Heart left ventricle (tissue), 16 donors: ENCODE data around the gene RAB6B. TPM values are rescaled to one million over a fixed set of nuclear protein-coding genes. Genes with fewer than 3 reads are reported as not detected.

Source experiments
- ATAC-seq, 4 donors: fragments of 200-7000 bp; cut with Tn5 transposase; one replicate each; pipeline ENCODE4 v1.9.1; 2020 to 2022; ENCODE audit warnings: moderate library complexity in 4 of 4, mild to moderate bottlenecking in 3 of 4, moderate number of reproducible peaks in 1 of 4
- DNase-seq, 5 donors: peaks; one replicate each; pipeline ENCODE4 v3.0.0-alpha.2; 2020
- H3K27ac ChIP-seq, 12 donors: fragments of 200-600 bp; sonication (generic) in 4 of 12; one replicate each; pipeline versions ENCODE4 v1.5.0 to v1.8.0; 2016 to 2022; ENCODE audit warnings: mild to moderate bottlenecking in 2 of 12
- H3K27me3 ChIP-seq, 9 donors: fragments of 200-600 bp; sonication (generic) in 2 of 9; one replicate each; pipeline versions ENCODE4 v1.5.1 to v1.8.0; 2016 to 2022; ENCODE audit warnings: mild to moderate bottlenecking in 3 of 9
- H3K36me3 ChIP-seq, 9 donors: fragments of 200-600 bp; sonication (generic) in 2 of 9; one replicate each; pipeline versions ENCODE4 v1.5.0 to v1.8.0; 2018 to 2022; ENCODE audit warnings: mild to moderate bottlenecking in 2 of 9
- H3K4me1 ChIP-seq, 12 donors: fragments of 200-600 bp; sonication (generic) in 4 of 12; one replicate each; pipeline versions ENCODE4 v1.5.0 to v1.8.0; 2016 to 2022; ENCODE audit warnings: mild to moderate bottlenecking in 3 of 12
- H3K4me3 ChIP-seq, 12 donors: fragments of 200-600 bp; sonication (generic) in 4 of 12; one replicate each; pipeline versions ENCODE4 v1.5.0 to v1.8.0; 2017 to 2022; ENCODE audit warnings: mild to moderate bottlenecking in 9 of 12, moderate library complexity in 4 of 12
- H3K9me3 ChIP-seq, 12 donors: fragments of 200-600 bp; sonication (generic) in 4 of 12; one replicate each; pipeline versions ENCODE4 v1.5.0 to v1.8.0; 2016 to 2022; ENCODE audit warnings: mild to moderate bottlenecking in 1 of 12
- POLR2A ChIP-seq, 2 donors: fragments of 450-650 bp; IDR thresholded peaks; one replicate each; pipeline ENCODE4 v1.6.1; 2017; ENCODE audit warnings: antibody characterized with exemption in 2 of 2, mild to moderate bottlenecking in 2 of 2, moderate library complexity in 2 of 2
- WGBS, 4 donors: extraction: QIAGEN DNeasy Blood & Tissue Kit in 2 of 4; methylation state at CpG; one replicate each; pipeline versions ENCODE4 v1.1.5 to v1.1.7; 2013 to 2018; 5-methylcytosine and 5-hydroxymethylcytosine counted together
- intact Hi-C, 10 donors: fragments of 100-400 bp; cut with DNase I; formaldehyde crosslinking; loops; one replicate each; pipeline versions ENCODE4 v1.11.1 to v1.14.2; 2022
- polyA plus RNA-seq, 2 donors: library from polyadenylated mRNA; stranded (reverse); fragments of 200-250 nt; gene quantifications; one replicate each; pipeline ENCODE4 v1.2.3, GENCODE V29; 2013
- total RNA-seq, 9 donors: library from RNA; depleted of rRNA in 2 of 9; stranded (reverse); fragments of >200 nt in 2 of 9; fragmentation: NEBNext Ultra II Directional in 3 of 9; extraction: Animal tissue kit (Norgen Biotek cat#: 25700) in 3 of 9; gene quantifications; one replicate each; pipeline versions ENCODE4 v1.1.0 to v1.2.4, GENCODE V29; 2016 to 2023
- TF ChIP-seq, protein P1 (sequence below), 12 donors: fragments of 200-600 bp; sonication (generic) in 4 of 12; IDR thresholded peaks; one replicate each; pipeline versions ENCODE4 v1.5.0 to v1.8.0; 2018 to 2022; ENCODE audit warnings: antibody characterized with exemption in 12 of 12, mild to moderate bottlenecking in 5 of 12
- donor health status: ischemic (EF 13 %, LVEDD 7.1; RV severe dilation, severe dysfunction).
- donor health status: healthy with polysubstance abuse.
- donor health status: DM: no; HTN: yes; CAD: no.
- donor health status: DM: no; HTN: no; CAD: no.
- donor health status: ischemic (EF 25% LVEDD 6.9; RV normal size, moderate dysfunction).
- donor health status: ischemic (EF 25% LVEDD 5.7; RV mildly dilated, moderate dysfunction).
- donor health status: healthy.
- donor health status: DM: yes; HTN: yes; CAD: no.
- donor health status: ischemic (EF 35%, LVEDD 5.7; RV mildly dilated, moderate dysfunction).
- donor health status: nonischemic (EF 11% LVEDD 7.7; RV severe dilation, severe dysfunction).
- donor health status: DM: yes; HTN: yes; CAD: no.
- donor health status: PGD.
- donor health status: ischemic (EF 29% LVEDD 5.4; RV normal size, mild dysfunction).
- donor health status: nonischemic (EF 23%, LVEDD 6.1; RV moderate dilation, normal function).

The RAB6B gene
- total and polyA plus RNA-seq, 11 donors: 12.4 to 57.2 (median 43.1) TPM

- peak overlapping the region; percentile 30 to 74 (median 56) for H3K4me3 ChIP-seq
- H3K36me3 ChIP-seq: no peaks in the 10 kb centered on the region
- TF ChIP-seq POLR2A (IDR thresholded peaks at IDR 0.05): no peak
- TF ChIP-seq, protein P1, sequence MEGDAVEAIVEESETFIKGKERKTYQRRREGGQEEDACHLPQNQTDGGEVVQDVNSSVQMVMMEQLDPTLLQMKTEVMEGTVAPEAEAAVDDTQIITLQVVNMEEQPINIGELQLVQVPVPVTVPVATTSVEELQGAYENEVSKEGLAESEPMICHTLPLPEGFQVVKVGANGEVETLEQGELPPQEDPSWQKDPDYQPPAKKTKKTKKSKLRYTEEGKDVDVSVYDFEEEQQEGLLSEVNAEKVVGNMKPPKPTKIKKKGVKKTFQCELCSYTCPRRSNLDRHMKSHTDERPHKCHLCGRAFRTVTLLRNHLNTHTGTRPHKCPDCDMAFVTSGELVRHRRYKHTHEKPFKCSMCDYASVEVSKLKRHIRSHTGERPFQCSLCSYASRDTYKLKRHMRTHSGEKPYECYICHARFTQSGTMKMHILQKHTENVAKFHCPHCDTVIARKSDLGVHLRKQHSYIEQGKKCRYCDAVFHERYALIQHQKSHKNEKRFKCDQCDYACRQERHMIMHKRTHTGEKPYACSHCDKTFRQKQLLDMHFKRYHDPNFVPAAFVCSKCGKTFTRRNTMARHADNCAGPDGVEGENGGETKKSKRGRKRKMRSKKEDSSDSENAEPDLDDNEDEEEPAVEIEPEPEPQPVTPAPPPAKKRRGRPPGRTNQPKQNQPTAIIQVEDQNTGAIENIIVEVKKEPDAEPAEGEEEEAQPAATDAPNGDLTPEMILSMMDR (IDR thresholded peaks at IDR 0.05): peak; percentile 48 to 98 (median 80)
- no peak overlapping the region for H3K27ac ChIP-seq
- H3K9me3 ChIP-seq: no peaks in the 10 kb centered on the region
- DNase-seq (peak; percentile 54 to 83 (median 64)), ATAC-seq (peak in 3 of 4 donors; percentile 69 to 89 (median 78))
- intact Hi-C loops: loop anchor here (1.0 to 10.0 kb wide), 10 partner anchors 108 to 1203 kb away; partner anchors contain the start of genes TOPBP1 (in 4 of the 10) and NPHP3 (in 1 of the 10)
- H3K27me3 ChIP-seq: peaks cover 0 to 3% (median 0%) of the 10 kb centered on the region in 9 donors
- peaks cover 0 to 18% (median 8%) of the 10 kb centered on the region in 12 donors for H3K4me1 ChIP-seq
- WGBS, 4 donors: 2 to 7% (median 3%) methylated on average over 17 to 51 of the region's 51 CpGs
Measured at GRCh38 chr3:133927540-133928066, 31.9 kb upstream of the RAB6B start.

DNA sequence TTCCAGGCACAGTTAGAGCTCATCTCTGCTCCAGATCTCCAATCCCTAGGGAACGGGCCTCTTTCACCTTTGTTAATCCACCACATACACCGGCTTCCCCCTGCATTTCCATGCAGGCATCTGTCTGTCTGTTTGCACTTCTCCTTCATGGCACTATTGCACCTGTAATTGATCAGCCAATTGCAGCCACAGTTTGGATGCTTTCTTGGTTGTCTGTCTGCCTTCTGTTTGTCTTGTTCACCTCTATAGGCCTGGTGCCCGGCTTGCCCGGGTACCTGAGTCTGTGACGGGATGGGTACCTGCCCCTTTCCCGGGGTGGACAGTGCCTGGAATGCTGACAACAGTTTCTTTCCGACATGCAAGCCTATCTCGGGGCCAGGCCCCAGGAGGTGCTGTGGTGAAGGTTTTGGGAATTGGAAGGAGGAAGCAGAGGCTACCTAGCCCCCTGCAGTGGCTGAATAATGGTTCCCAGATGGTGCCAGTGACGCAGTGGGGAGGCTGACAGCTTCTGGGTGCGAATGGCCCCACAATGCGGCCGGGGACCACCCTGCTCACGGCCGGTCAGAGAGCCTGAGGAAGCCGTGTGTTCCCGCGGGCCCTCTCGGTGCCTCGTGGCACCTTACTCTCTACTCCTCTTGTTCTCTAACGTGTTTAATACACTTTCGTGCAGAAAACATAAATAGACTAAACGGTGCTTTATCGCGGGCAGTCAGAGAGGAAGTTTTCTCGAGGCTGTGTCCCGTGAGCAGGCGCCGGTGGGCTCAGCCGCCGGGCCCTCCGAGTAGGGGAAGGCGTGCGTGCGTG, 31.3 kb upstream of the RAB6B start:
- no peak for DNase-seq
- Histone ChIP-seq H3K27me3 (peaks cover 0 to 3% (median 0%) of the 10 kb centered on the region in 9 donors), H3K27ac (no peak overlapping the region), H3K9me3 (peaks cover 0 to 2% (median 0%) of the 10 kb centered on the region in 12 donors), H3K4me3 (peak overlapping the region; percentile 30 to 74 (median 56)), H3K36me3 (no peaks in the 10 kb centered on the region), H3K4me1 (peaks cover 0 to 18% (median 8%) of the 10 kb centered on the region in 12 donors)
- intact Hi-C loops: loop anchor here (1.0 to 10.0 kb wide), 10 partner anchors 108 to 1202 kb away; partner anchors contain the start of genes TOPBP1 (in 4 of the 10) and NPHP3 (in 1 of the 10)
- ATAC-seq: peak in 3 of 4 donors; percentile 13 to 30 (median 27)
- TF ChIP-seq, protein P1 (IDR thresholded peaks at IDR 0.05): no peak
- no peak for TF ChIP-seq POLR2A (IDR thresholded peaks at IDR 0.05)
- WGBS, 4 donors: 20 to 28% (median 22%) methylated on average over 33 to 34 of the region's 34 CpGs

GRCh38 chr3:133925960-133926735, 30.5 kb upstream of the RAB6B start:
- no peak for ATAC-seq

More at GRCh38 chr3:133925960-133926735, 30.5 kb upstream of the RAB6B start:
- intact Hi-C loops: loop anchor here (2.0 to 10.0 kb wide), 8 partner anchors 107 to 1201 kb away; partner anchors contain the start of genes TOPBP1 (in 4 of the 10) and NPHP3 (in 1 of the 10)
- Histone ChIP-seq H3K27me3 (peaks cover 0 to 3% (median 0%) of the 10 kb centered on the region in 9 donors), H3K36me3 (no peaks in the 10 kb centered on the region), H3K4me1 (peaks cover 0 to 18% (median 8%) of the 10 kb centered on the region in 12 donors), H3K27ac (no peak overlapping the region), H3K9me3 (peaks cover 0 to 2% (median 0%) of the 10 kb centered on the region in 12 donors), H3K4me3 (no peak overlapping the region)
- WGBS, 4 donors: 93 to 97% (median 96%) methylated on average over 10 of the region's 10 CpGs
- TF ChIP-seq, protein P1 (IDR thresholded peaks at IDR 0.05): no peak
- no peak for TF ChIP-seq POLR2A (IDR thresholded peaks at IDR 0.05)
- DNase-seq: no peak
